ENCODE measurements around the gene KREMEN1.

DNA sequence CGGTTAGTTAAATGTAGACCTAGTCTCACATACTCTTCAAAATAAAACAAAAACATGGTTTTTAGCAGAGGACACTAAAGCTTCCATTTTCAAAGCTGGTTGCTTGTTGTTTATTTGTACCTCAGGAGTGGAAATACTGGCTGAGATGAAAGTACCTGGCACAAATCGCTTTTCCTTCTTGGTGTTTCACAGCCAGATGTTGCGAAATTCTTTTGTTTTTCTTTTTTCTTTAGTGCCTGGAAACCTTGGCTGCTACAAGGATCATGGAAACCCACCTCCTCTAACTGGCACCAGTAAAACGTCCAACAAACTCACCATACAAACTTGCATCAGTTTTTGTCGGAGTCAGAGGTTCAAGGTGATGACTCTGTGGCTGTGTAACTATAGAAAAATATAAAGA, 48.3 kb downstream of the KREMEN1 start:
- TF ChIP-seq POLR2A (IDR thresholded peaks at IDR 0.05): no peak
- TF ChIP-seq, protein P1, sequence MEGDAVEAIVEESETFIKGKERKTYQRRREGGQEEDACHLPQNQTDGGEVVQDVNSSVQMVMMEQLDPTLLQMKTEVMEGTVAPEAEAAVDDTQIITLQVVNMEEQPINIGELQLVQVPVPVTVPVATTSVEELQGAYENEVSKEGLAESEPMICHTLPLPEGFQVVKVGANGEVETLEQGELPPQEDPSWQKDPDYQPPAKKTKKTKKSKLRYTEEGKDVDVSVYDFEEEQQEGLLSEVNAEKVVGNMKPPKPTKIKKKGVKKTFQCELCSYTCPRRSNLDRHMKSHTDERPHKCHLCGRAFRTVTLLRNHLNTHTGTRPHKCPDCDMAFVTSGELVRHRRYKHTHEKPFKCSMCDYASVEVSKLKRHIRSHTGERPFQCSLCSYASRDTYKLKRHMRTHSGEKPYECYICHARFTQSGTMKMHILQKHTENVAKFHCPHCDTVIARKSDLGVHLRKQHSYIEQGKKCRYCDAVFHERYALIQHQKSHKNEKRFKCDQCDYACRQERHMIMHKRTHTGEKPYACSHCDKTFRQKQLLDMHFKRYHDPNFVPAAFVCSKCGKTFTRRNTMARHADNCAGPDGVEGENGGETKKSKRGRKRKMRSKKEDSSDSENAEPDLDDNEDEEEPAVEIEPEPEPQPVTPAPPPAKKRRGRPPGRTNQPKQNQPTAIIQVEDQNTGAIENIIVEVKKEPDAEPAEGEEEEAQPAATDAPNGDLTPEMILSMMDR (IDR thresholded peaks at IDR 0.05): no peak
